ENCODE data around the gene GALNTL6. TPM values are rescaled to one million over a fixed set of nuclear protein-coding genes. Genes with fewer than 3 reads are reported as not detected.

GALNTL6 gene
- total RNA-seq, 1 experiment from 2014 or later, result not detected

- no peaks in the 10 kb centered on the region for H3K27me3 ChIP-seq (ENCODE audit: insufficient read depth, low read length)
- Mint-ChIP-seq H3K4me3 (no peak overlapping the region), H3K27ac (peak overlapping the region in 1 of 3 experiments; percentile 78; a peak in 1 of 7 replicates), H3K27me3 (ENCODE audit: low read depth) (no peaks in the 10 kb centered on the region), H3K36me3 (ENCODE audit: insufficient read depth in 1 of 3, low read depth in 3 of 3) (peaks cover 0 to 4% (median 0%) of the 10 kb centered on the region in 3 experiments; a peak in 2 of 7 replicates), H3K4me1 (peaks cover 33 to 36% of the 10 kb centered on the region in 2 experiments), H3K9me3 (peaks cover 0 to 9% of the 10 kb centered on the region in 2 experiments)
- no peak overlapping the region for H2BK12ac ChIP-seq (ENCODE audit: insufficient read length, low read depth, low read length)
- peaks cover 8% of the 10 kb centered on the region for H3K4me1 ChIP-seq (ENCODE audit: insufficient read depth, low read length)
- no peak for DNase-seq
- no peaks in the 10 kb centered on the region for H3K9me3 ChIP-seq (ENCODE audit: control insufficient read depth, low read depth, low read length)
- no CpG with 5 or more reads among the region's 5 CpGs for WGBS (ENCODE audit: extremely low coverage, insufficient read length, low lambda C conversion rate)
- no peak overlapping the region for H4K8ac ChIP-seq (replicated peaks; ENCODE audit: insufficient read length, low read depth, low read length)
- H3K4ac ChIP-seq (ENCODE audit: low read depth, low read length), result no peak overlapping the region
- no peak overlapping the region for H3K56ac ChIP-seq (ENCODE audit: insufficient read length, low read depth, low read length)
- peak overlapping the region; percentile 39 for H3K27ac ChIP-seq (ENCODE audit: insufficient read length, low read depth, low read length)
- H2BK20ac ChIP-seq (ENCODE audit: low read depth, low read length, poor library complexity, severe bottlenecking), result no peak overlapping the region
- H2AK5ac ChIP-seq (ENCODE audit: insufficient read length, low read length), result no peak overlapping the region
- H4K20me1 ChIP-seq (ENCODE audit: control insufficient read depth, insufficient read depth, insufficient read length), result no peaks in the 10 kb centered on the region
- H3K14ac ChIP-seq (ENCODE audit: insufficient read depth, low read length), result no peak overlapping the region
- H4K5ac ChIP-seq (ENCODE audit: insufficient read length, low read depth, low read length), result no peak overlapping the region
- H4K91ac ChIP-seq (ENCODE audit: insufficient read length, low read depth, low read length), result no peak overlapping the region
- H2BK120ac ChIP-seq (ENCODE audit: low read depth, low read length, poor library complexity, severe bottlenecking), result no peak overlapping the region
- no peaks in the 10 kb centered on the region for H3K79me2 ChIP-seq (ENCODE audit: insufficient read depth, low read length)
- H2BK15ac ChIP-seq (ENCODE audit: low read depth, low read length), result no peak overlapping the region
- no peak overlapping the region for H3T11ph ChIP-seq (ENCODE audit: low read length)
- no peak overlapping the region for H3K9ac ChIP-seq (ENCODE audit: extremely low read depth, insufficient read length, low read length)
- no peak overlapping the region for H3K4me2 ChIP-seq (ENCODE audit: insufficient read depth, insufficient read length, low read length)
- H2BK5ac ChIP-seq (ENCODE audit: insufficient read length, low read length), result no peak overlapping the region
- no peaks in the 10 kb centered on the region for H3K23me2 ChIP-seq (ENCODE audit: insufficient read length, low read depth, low read length, poor library complexity, severe bottlenecking)
- no peak overlapping the region for H3K23ac ChIP-seq (ENCODE audit: insufficient read length, low read depth, low read length)
- H2AFZ ChIP-seq (ENCODE audit: low read length), result peak overlapping the region; percentile 83
- H3K79me1 ChIP-seq (ENCODE audit: insufficient read depth, low read depth, low read length, poor library complexity, severe bottlenecking), result no peaks in the 10 kb centered on the region
- no peak overlapping the region for H3K18ac ChIP-seq (ENCODE audit: insufficient read length, low read depth, low read length)
- TF ChIP-seq CTCF (conservative IDR thresholded peaks at IDR 0.05), result no peak
Measured at GRCh38 chr4:173039617-173040577, 1226.7 kb downstream of the GALNTL6 start.
